Ureter (tissue), 1 donor: ENCODE results near the gene KRTAP19-1. TPM values are rescaled to one million over a fixed set of nuclear protein-coding genes. Genes with fewer than 3 reads are reported as not detected.

Experiments used
- total RNA-seq: library from RNA; stranded (reverse); gene quantifications from one replicate; pipeline ENCODE4 v1.2.4, GENCODE V29; 2023
- donor health status: DM: yes; HTN: yes; CAD: no.

Gene KRTAP19-1
- total RNA-seq, 1 donor from 2014 or later = not detected

Other genes with a start within 250 kb of the KRTAP19-1 start
- gene KRTAP24-1, start 197.4 kb downstream of the KRTAP19-1 start, total RNA-seq = not detected
- not detected for gene KRTAP25-1, start 190.9 kb downstream of the KRTAP19-1 start, total RNA-seq
- gene KRTAP26-1, start 160.1 kb downstream of the KRTAP19-1 start, total RNA-seq = not detected
- not detected for gene KRTAP27-1, start 142.7 kb downstream of the KRTAP19-1 start, total RNA-seq
- gene KRTAP23-1, start 131.8 kb downstream of the KRTAP19-1 start, total RNA-seq = not detected
- gene KRTAP13-2, start 108.1 kb downstream of the KRTAP19-1 start, total RNA-seq = not detected
- not detected for gene KRTAP13-1, start 84.3 kb downstream of the KRTAP19-1 start, total RNA-seq
- gene KRTAP13-3, start 54.4 kb downstream of the KRTAP19-1 start, total RNA-seq = not detected
- gene KRTAP13-4, start 50.1 kb downstream of the KRTAP19-1 start, total RNA-seq = not detected
- gene KRTAP15-1, start 40.1 kb downstream of the KRTAP19-1 start, total RNA-seq = not detected
- not detected for gene KRTAP19-2, start 7.1 kb upstream of the KRTAP19-1 start, total RNA-seq
- gene KRTAP19-3, start 11.6 kb upstream of the KRTAP19-1 start, total RNA-seq = not detected
- not detected for gene KRTAP19-4, start 16.8 kb upstream of the KRTAP19-1 start, total RNA-seq
- not detected for gene KRTAP19-5, start 21.8 kb upstream of the KRTAP19-1 start, total RNA-seq
- not detected for gene KRTAP19-6, start 61.5 kb upstream of the KRTAP19-1 start, total RNA-seq
- not detected for gene KRTAP19-7, start 80.9 kb upstream of the KRTAP19-1 start, total RNA-seq
- not detected for gene KRTAP22-2, start 110.0 kb upstream of the KRTAP19-1 start, total RNA-seq
- gene KRTAP6-3, start 112.1 kb upstream of the KRTAP19-1 start, total RNA-seq = not detected
- gene KRTAP6-2, start 118.5 kb upstream of the KRTAP19-1 start, total RNA-seq = not detected
- gene KRTAP22-1, start 120.7 kb upstream of the KRTAP19-1 start, total RNA-seq = not detected
- gene KRTAP6-1, start 133.6 kb upstream of the KRTAP19-1 start, total RNA-seq = not detected
- not detected for gene KRTAP20-1, start 136.1 kb upstream of the KRTAP19-1 start, total RNA-seq
- gene KRTAP20-4, start 140.3 kb upstream of the KRTAP19-1 start, total RNA-seq = not detected
- not detected for gene KRTAP20-2, start 154.8 kb upstream of the KRTAP19-1 start, total RNA-seq
- not detected for gene KRTAP20-3, start 162.5 kb upstream of the KRTAP19-1 start, total RNA-seq
- gene KRTAP21-3, start 238.4 kb upstream of the KRTAP19-1 start, total RNA-seq = not detected